ENCODE data around the gene CAVIN2.

CAVIN2 gene

DNA sequence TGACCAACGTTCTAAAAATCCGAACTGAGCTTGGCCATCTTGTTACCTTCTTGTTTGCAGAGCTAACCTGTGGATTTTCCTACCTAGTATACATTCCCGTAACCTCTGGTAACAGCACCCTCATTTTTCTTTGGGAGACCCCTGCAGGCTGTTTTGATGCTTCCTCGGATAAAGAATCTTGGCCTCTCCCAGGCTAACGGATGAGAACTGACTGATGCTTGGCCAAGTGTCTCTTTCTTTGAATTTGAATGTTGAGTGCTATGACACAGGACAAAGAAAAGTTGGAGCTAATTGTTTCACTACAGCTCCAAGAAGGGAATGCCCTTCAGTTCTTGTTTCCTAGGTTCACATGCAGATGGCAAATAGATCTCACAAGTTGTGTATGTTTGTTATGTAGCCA lies 19.3 kb upstream of the CAVIN2 start:
- DNase-seq (ENCODE audit: low read depth in 2 of 2, low spot score in 1 of 2), result no peak

DNA sequence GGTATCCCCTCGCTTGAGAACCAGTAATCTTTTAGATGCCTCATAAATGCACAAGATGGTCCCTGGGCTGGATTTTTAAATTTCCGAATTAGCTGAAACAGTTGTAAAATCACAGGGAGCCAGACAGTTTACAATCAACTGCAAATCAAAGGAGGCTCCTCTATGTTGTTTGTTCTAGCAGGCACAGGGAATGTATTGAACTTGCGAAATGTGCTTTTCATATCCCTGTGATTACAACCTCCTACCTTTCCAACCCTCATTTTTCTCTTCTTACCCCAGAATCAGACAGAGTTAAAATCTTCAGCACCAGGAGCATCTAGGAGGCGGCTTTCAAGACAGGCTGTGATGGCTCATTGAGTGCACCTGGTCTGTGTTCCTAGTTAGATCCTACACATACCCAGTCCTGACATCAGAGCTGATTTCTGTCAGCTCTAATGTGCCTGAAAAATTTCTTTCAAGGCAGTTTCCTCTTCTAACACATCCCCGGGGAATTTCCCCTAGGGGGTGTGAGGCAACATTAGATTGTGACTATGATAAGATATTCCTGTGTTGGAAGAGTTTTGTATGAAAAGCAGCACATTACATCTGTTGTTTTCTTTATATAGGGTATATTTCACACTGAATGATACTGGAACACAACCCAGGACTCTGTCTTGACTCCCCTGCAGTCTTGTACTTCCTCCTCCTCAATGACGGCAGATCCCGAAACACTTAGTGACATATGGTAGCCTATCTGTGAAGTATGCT lies 17.9 kb upstream of the CAVIN2 start:
- no peak for DNase-seq (ENCODE audit: low read depth in 2 of 2, low spot score in 1 of 2)

GRCh38 chr2:191863988-191864387 lies 17.1 kb upstream of the CAVIN2 start:
- DNase-seq (ENCODE audit: low read depth in 2 of 2, low spot score in 1 of 2), result no peak

DNA sequence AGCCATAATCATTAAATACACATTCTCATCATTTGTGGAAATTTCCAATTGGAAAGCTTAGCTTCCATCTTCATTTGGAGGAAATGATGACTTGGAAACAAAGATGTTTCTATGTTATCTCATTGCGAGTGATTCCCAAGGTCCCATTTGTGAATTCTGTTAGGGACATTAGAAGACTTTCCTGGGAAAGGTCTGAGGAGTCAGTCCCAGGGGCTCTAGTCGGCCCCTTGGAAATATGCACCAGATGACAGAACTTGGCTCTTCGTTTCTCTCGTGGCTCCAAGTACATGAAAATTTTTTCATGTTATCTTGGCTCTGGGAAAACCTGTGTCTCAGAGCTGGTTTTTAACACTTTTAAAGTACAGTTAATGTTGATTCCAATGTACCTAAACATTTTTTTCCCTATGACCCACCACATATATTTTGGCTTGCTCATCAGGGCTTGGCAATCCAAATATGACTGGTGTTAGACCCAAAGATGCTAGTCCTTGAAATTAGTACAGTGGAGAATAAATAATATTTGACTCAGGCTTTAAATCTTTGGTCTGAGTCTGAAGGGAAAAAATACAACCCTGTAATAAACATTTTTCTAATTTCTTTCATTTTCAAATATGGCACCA lies 15.4 kb upstream of the CAVIN2 start:
- no peak for DNase-seq (ENCODE audit: low read depth in 2 of 2, low spot score in 1 of 2)

- DNase-seq (ENCODE audit: low read depth in 2 of 2, low spot score in 1 of 2), result no peak
These were observed 14.0 kb upstream of the CAVIN2 start for GRCh38 chr2:191860760-191861466.

DNA sequence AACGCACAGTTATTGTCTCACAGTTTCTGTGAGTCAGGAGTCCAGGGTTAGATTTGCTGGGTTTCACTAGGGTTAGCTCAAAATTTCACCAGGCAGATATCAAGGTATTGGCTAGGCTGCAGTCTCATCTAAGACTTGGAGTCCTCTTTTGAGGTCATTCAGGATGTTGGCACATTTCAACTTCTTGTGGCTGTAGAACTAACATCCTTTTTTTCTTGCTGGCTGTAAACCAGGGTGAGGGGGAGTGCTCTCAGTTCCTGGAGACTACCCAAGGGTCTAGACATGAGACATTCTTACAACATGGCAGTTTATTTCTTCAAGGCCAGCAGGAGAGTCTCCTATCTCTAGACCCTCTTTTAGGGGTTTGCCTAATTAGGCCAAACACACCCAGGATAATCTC lies 12.8 kb upstream of the CAVIN2 start:
- DNase-seq (ENCODE audit: low read depth in 2 of 2, low spot score in 1 of 2), result no peak

- no peak for DNase-seq (ENCODE audit: low read depth in 2 of 2, low spot score in 1 of 2)
These were observed 11.0 kb upstream of the CAVIN2 start for GRCh38 chr2:191857886-191858285.

GRCh38 chr2:191857259-191857805 lies 10.4 kb upstream of the CAVIN2 start:
- DNase-seq (ENCODE audit: low read depth in 2 of 2, low spot score in 1 of 2), result no peak

DNA sequence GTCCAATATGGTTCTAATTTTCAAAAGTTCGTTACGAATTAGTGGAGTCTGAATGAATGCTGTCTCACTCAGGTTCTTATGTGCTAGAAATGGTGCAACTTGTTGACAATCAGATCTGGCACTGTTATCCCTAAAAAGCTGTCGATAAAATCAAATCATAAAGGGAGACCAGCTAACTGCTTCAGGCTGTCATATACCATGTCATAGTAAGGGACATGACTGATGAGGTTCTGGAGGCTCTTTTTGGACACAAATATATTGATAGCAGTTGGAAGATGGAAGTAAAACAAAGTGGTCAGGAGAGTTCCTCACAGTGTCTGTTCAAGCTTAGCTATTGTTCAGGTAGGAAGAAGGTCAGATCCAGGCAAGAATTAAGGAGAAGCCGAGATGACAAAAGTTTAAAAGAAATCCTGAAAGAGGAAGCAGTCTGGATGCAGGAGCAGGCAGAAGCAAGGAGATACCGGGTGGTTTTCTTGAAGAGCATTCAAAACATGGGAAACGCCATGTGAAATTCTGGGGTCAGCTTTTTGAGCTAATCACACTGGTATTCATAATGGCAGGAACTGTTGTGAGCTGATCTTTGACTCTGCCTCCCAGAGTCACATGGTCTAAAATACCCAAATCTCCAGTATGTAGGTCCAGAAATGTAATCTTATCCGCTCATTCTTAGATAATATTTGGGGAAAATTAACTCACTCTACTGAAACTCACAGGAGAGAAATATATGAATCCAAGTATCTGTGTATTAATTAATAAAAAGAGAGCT lies 9.4 kb upstream of the CAVIN2 start:
- no peak for DNase-seq (ENCODE audit: low read depth in 2 of 2, low spot score in 1 of 2)

GRCh38 chr2:191855382-191855781 lies 8.5 kb upstream of the CAVIN2 start:
- DNase-seq (ENCODE audit: low read depth in 2 of 2, low spot score in 1 of 2), result no peak

DNA sequence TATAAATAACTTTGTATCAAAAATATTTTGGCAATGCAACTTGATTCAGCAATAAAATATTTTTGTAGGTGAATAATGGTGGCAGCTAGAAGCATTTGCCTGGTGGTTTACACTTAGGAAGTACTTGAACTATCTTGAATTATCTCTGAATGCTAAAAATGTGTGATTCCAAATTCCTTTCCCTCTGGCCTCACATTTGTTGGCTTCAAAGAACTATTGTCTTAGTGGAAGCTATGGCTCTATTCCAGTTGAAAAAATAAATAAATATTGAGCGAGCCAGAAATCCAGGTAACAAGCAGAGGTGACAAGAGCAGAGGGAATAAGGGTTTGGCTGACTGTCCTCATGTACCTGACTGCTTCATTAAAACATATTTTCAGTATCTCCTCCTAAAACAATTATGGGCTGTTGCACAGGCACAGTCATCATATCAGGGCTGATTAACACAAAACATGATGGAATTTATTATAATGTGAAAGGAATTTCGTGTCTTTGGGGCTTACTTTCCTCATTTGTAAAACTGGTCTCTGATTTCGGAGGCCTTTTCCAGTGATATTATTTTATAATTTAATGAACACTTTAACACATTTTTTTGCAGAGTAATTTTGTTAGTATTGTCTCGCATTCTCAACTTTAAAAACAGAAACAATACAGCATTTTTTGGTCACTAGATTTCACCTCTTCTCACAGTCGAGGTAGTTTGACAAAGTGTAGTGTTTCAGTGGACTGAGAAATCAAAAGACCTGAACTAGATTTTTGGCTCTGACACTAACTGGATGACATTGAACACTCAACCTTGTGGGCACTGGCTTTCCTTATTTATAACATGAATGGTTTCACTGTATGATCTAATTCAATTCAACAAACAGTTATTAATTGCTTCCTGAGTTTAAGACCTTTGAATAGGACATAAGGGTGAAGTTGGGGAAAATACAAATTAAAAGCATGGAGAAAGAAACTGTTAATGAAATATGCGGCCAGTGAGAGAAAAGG lies 7.8 kb upstream of the CAVIN2 start:
- no peak for DNase-seq (ENCODE audit: low read depth in 2 of 2, low spot score in 1 of 2)

DNA sequence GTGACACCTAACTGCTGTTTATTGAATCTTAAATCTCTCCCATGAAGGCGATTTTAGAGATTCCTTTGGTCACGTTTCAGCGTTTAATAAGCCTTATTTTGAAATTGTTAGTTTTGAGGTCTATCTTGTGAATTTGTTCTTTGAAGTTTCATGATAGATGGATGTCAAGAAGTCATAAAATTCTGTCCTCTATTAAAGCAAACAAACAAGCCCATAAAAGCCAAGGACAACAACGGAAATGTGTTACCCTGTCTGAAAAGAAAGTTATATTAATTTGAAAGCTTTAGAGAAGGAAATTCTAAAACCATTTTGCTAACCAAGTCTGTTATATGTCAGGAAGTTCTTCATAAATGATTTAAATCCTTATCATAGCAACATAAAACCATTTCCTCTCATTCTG lies 7.0 kb upstream of the CAVIN2 start:
- no peak for DNase-seq (ENCODE audit: low read depth in 2 of 2, low spot score in 1 of 2)

DNA sequence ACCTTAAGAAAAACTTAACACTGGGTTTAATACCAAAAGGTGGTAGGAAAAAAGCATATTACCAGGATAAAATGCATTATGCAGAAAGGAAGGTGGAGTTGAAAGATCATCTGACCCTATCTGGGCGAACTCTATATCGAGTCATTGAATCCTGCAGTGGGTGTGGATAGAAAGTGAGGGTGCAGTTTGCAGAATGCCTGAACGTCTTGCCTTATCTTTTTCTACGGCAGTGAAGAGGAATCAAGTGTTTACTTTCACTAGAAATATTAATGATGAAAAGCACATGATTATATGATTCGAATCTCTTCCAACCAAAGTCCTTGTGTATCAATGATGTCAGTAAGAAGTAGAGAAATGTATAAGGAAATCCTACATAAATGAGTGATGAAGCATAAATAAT lies 4.3 kb upstream of the CAVIN2 start:
- DNase-seq (ENCODE audit: low read depth in 2 of 2, low spot score in 1 of 2), result no peak

DNA sequence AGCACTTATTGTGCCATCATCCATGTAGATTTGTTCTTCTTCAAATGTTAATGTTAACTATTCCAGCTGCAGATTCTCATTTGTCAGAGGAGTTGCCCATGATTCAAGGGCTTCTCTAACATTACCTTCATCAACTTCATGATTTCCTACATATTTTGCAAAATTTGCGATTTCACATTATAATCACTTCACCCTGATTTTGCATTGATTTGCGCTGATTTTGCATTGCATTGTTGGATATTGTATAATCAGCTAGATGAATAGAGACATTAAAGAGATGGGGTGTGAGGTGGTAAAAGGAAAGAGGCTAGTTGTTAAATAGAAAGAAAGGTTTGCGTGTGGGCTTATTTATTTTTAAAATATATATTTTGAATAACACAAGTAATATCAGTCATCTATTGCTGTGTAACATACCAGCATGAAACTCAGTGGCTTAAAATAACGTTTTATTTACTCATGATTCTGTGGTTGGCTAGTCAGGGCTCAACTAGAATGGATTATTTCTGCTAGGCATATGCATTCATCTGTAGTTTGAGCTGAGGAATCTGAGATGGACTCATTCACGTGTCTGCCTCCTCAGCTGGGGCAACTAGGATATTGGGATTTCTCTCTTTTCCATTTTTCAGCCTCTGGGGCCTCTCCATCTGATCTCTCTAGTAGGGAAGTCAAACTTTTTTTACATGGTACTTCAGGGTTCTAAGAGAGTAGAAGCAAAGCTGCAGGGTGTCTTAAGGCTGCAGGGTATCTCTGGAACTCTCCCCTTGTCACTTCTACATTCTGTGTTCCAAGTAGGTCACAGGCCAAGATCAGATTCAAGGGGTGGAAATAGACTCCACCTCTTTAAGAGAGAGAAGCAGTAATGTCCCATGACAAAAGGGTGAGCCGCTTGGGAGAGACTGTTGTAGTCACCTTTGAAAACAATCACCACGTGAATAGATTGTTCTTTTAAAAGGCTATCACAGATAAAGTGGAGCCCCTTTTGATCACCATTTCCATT lies 2.2 kb upstream of the CAVIN2 start:
- no peak for DNase-seq (ENCODE audit: low read depth in 2 of 2, low spot score in 1 of 2)

GRCh38 chr2:191847764-191848163 lies 876 bp upstream of the CAVIN2 start:
- no peak for DNase-seq (ENCODE audit: low read depth in 2 of 2, low spot score in 1 of 2)

GRCh38 chr2:191845876-191846514 lies 893 bp downstream of the CAVIN2 start:
- no peak for DNase-seq (ENCODE audit: low read depth in 2 of 2, low spot score in 1 of 2)

GRCh38 chr2:191845248-191845715 lies 1.6 kb downstream of the CAVIN2 start:
- no peak for DNase-seq (ENCODE audit: low read depth in 2 of 2, low spot score in 1 of 2)

DNA sequence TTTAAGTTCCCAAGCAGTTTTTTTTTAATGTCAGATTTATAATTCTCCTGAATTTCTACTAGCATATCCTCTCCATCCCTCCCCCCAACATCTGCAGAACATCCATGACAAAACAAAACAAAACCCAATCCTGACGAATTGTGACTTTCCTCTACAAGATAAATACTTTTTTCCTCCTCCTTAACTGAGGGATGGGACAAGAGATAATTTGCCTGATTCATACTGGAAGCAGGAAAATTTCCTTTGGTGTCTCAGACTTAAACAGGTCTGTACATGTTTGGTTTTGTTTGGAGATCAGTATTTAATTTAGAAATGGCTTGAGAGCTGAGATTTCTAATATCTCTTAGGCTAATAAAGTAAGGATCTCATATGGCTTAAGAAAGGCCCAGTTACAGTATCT lies 2.2 kb downstream of the CAVIN2 start:
- DNase-seq (ENCODE audit: low read depth in 2 of 2, low spot score in 1 of 2), result no peak

Measured in stimulated activated CD8-positive, alpha-beta memory T cell treated with anti-CD3 and anti-CD28 coated beads, Interleukin-4, amount 100 ng/mL, for 4 hours (primary cell).